Liver (tissue), 3 donors: Measurements from ENCODE around the gene DIP2A.

Experiments used
- CTCF ChIP-seq: fragments of 150-350 bp; IDR thresholded peaks from 2 replicates; pipeline ENCODE4 v1.5.1; 2017; ENCODE audit warnings: improper control_type of control experiment, low read depth, low read length; ENCODE audit not compliant: missing input control
- EGR1 ChIP-seq, 2 donors: IDR thresholded peaks; 2 replicates each; pipeline ENCODE4 v1.6.1; 2016 to 2018; ENCODE audit warnings: antibody characterized with exemption in 2 of 2, low read depth in 2 of 2
- FOXA1 ChIP-seq: IDR thresholded peaks from 2 replicates; pipeline ENCODE4 v1.6.1; 2016; ENCODE audit warnings: antibody characterized with exemption
- JUND ChIP-seq, 2 donors: IDR thresholded peaks; 2 replicates each; pipeline ENCODE4 v1.6.1; 2016; ENCODE audit warnings: antibody characterized with exemption in 2 of 2
- NR2F2 ChIP-seq: IDR thresholded peaks from 2 replicates; pipeline ENCODE4 v1.6.1; 2016; ENCODE audit warnings: antibody characterized with exemption
- RAD21 ChIP-seq, 2 donors: IDR thresholded peaks; 2 replicates each; pipeline ENCODE4 v1.6.1; 2016; ENCODE audit warnings: antibody characterized with exemption in 2 of 2, mild to moderate bottlenecking in 2 of 2
- REST ChIP-seq: IDR thresholded peaks from 2 replicates; pipeline ENCODE4 v1.6.1; 2016; ENCODE audit warnings: antibody characterized with exemption, mild to moderate bottlenecking
- RXRA ChIP-seq, 2 donors: IDR thresholded peaks; 2 replicates each; pipeline ENCODE4 v1.6.1; 2017 to 2018; ENCODE audit warnings: antibody characterized with exemption in 2 of 2, mild to moderate bottlenecking in 1 of 2
- TAF1 ChIP-seq: conservative IDR thresholded peaks from 2 replicates; pipeline ENCODE4 v1.6.1; 2016; ENCODE audit warnings: antibody characterized with exemption, mild to moderate bottlenecking
- YY1 ChIP-seq: IDR thresholded peaks from 2 replicates; pipeline ENCODE4 v1.6.1; 2016; ENCODE audit warnings: antibody characterized with exemption, mild to moderate bottlenecking
- TF ChIP-seq, protein P1 (sequence below): IDR thresholded peaks from 2 replicates; pipeline ENCODE4 v1.6.1; 2016; ENCODE audit warnings: antibody characterized with exemption
- TF ChIP-seq, protein P2 (sequence below): IDR thresholded peaks from 2 replicates; pipeline ENCODE4 v1.6.1; 2016; ENCODE audit warnings: antibody characterized with exemption
- TF ChIP-seq, protein P3 (sequence below): IDR thresholded peaks from 2 replicates; pipeline ENCODE4 v1.6.1; 2016; ENCODE audit warnings: antibody characterized with exemption
- donor health status: healthy.
- donor health status: healthy.

DNA sequence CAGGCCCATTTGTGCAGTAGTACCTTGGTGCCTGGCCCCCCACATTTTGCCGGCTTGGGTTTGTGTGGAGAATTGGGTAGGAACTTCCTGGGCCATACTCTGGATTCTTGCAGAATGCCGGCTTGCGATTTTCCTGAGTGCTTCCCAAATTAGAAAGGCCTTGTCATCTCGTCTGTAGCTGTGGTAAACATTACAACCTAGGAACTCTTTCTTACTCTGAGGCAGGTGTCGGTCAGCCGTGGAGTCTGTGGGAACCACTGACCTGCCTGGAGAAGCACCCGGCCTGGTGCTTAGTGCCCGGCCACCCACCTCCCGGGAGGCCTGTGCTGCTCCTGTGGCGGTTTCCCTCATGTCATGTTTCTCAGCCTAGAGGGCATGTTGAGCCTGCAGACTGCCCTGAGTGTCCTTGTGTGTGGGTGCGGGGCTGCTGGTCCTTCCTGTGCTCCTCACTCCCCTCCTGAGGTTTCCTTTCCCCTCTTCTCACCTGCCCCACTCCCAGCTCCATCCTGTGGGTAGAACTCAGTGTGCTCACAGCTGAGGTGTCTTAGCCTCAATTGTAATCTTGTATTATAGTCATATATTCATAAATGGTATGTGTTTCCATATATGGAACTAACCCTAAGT is 81.5 kb downstream of the DIP2A start:
- TF ChIP-seq TAF1 (no peak), CTCF (no peak), EGR1 (IDR thresholded peaks at IDR 0.05; ENCODE audit: low read depth in 2 of 2) (no peak), RAD21 (IDR thresholded peaks at IDR 0.05) (no peak), JUND (IDR thresholded peaks at IDR 0.05) (no peak), RXRA (IDR thresholded peaks at IDR 0.05) (no peak), REST (no peak), YY1 (no peak), NR2F2 (no peak), FOXA1 (no peak)
- TF ChIP-seq, protein P1, sequence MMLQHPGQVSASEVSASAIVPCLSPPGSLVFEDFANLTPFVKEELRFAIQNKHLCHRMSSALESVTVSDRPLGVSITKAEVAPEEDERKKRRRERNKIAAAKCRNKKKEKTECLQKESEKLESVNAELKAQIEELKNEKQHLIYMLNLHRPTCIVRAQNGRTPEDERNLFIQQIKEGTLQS, result no peak
- TF ChIP-seq, protein P2, sequence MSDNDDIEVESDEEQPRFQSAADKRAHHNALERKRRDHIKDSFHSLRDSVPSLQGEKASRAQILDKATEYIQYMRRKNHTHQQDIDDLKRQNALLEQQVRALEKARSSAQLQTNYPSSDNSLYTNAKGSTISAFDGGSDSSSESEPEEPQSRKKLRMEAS, result no peak
- TF ChIP-seq, protein P3, sequence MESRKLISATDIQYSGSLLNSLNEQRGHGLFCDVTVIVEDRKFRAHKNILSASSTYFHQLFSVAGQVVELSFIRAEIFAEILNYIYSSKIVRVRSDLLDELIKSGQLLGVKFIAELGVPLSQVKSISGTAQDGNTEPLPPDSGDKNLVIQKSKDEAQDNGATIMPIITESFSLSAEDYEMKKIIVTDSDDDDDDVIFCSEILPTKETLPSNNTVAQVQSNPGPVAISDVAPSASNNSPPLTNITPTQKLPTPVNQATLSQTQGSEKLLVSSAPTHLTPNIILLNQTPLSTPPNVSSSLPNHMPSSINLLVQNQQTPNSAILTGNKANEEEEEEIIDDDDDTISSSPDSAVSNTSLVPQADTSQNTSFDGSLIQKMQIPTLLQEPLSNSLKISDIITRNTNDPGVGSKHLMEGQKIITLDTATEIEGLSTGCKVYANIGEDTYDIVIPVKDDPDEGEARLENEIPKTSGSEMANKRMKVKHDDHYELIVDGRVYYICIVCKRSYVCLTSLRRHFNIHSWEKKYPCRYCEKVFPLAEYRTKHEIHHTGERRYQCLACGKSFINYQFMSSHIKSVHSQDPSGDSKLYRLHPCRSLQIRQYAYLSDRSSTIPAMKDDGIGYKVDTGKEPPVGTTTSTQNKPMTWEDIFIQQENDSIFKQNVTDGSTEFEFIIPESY, result no peak
